Measurements from ENCODE around the gene SH3RF3.

The SH3RF3 gene

DNA sequence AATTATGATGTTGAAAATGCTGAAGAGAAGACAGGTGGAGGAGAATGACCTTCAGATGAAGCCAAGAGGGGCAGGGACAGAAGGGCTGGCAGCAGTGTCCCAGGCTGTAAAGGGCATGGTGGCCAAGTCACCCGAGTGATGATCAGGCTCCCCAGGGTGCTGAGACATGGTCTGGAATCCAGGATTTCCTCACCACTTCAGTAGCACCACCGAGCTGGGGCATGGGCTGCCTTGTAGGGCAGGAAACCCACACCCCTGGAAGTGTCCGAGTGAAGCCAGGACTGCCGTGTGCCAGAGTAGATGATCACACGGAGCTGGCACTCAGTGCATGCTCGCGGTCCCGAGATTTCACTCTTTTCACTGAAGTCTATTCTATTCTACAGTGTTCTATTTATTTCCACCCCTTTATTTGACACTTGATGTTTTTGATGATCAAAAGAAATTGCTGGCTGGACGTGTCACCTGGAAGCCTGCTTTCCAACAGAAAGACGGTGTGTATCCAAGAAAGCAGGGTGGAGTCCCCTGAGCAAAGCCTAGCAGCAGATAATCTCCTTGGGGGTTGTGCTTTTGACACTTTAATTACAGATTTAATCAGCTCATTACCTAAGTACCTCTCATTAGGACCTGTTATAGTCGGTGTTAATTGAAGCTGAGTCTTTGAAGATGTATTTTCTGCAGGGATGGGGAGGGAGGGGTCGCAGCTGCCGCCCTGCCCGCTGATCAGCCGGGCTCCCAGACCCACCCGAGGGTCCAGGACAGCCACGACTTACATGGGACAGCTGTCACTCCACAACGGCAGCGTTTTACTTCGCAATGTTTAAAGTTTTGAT is 392.4 kb downstream of the SH3RF3 start:
- no peak overlapping the region for H3K4me3 ChIP-seq (ENCODE audit: low read depth, low read length)
- DNase-seq (ENCODE audit: low read depth): no peak
- TF ChIP-seq, protein P1, sequence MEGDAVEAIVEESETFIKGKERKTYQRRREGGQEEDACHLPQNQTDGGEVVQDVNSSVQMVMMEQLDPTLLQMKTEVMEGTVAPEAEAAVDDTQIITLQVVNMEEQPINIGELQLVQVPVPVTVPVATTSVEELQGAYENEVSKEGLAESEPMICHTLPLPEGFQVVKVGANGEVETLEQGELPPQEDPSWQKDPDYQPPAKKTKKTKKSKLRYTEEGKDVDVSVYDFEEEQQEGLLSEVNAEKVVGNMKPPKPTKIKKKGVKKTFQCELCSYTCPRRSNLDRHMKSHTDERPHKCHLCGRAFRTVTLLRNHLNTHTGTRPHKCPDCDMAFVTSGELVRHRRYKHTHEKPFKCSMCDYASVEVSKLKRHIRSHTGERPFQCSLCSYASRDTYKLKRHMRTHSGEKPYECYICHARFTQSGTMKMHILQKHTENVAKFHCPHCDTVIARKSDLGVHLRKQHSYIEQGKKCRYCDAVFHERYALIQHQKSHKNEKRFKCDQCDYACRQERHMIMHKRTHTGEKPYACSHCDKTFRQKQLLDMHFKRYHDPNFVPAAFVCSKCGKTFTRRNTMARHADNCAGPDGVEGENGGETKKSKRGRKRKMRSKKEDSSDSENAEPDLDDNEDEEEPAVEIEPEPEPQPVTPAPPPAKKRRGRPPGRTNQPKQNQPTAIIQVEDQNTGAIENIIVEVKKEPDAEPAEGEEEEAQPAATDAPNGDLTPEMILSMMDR (IDR thresholded peaks at IDR 0.05; ENCODE audit: insufficient read depth, low read depth, low read length, missing control alignments): no peak

DNA sequence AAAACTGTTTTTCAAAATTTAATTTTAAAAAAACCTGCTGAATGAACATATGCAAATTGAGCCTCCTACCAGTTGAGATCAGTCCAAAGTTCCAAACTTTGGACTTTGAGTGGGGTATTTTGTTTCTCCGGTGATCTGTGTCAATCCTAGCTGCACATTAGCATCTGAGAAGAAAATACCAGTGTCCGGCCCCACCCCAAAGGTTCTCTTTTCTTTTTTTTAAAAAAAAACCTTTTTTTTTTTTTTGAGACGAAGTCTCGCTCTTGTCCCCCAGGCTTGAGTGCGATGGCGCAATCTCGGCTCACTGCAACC is 393.0 kb downstream of the SH3RF3 start:
- no peak overlapping the region for H3K4me3 ChIP-seq (ENCODE audit: low read depth, low read length)
- DNase-seq (ENCODE audit: low read depth): no peak
- TF ChIP-seq, protein P1 (IDR thresholded peaks at IDR 0.05; ENCODE audit: insufficient read depth, low read depth, low read length, missing control alignments): no peak

DNA sequence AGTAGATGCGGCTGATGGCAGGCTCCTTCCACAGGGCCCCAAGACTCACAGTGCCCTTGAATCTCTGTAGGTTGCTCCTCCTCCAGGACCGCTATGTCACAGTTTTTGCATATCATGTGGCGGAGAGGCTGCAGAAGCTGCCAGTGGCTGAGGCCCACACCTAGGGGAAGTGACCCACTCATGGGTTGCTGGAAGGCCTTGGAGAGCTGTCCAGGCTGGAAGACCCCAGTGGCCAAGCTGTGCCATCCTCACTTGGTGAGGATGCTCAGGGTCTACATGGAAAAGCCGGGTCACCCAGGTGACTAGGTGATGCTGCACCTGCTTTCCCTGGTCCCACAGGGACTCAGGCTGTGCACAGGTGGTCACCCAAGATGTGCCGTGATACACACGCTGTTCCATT is 394.1 kb downstream of the SH3RF3 start:
- H3K4me3 ChIP-seq (ENCODE audit: low read depth, low read length): no peak overlapping the region
- no peak for DNase-seq (ENCODE audit: low read depth)
- TF ChIP-seq, protein P1 (IDR thresholded peaks at IDR 0.05; ENCODE audit: insufficient read depth, low read depth, low read length, missing control alignments): no peak

DNA sequence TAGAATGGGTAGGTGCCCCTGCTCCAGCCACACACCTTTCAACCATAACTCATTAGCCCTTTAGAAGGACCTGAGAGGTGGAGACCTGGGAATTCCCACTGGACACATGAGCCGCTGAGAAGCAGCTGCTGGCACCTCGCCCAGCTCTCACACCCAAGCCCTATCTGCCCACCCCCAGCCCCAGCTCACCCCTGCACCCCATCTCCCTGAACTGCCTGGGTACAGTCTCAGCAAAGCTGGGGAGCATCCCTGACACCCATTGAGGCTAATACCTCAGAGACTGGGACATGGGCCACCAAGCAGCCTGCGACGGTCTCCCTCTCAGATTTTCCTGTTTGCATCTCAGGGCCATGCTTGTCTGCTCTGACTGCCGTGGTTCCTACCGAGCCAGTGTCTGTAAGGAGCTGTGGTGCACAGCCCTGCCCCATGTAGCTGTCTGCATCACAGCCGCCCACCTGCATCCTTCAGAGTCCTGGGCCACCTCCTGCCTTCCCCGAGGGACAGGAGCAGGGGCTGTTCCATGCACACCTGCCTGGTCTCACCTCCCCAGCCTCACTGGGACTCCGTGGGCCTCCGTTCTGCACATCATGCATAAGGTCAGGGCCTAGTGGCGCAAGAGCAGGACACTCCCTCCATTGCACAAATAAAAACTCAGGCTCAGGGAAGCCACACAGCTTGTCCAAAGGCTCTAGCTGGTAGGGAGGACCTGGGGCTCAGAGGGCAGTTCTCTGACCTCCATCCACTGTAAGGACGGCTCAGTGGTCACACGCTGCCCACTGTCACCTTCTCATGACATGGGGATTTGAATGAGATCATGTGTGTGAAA is 394.7 kb downstream of the SH3RF3 start:
- no peak for DNase-seq (ENCODE audit: low read depth)
- H3K4me3 ChIP-seq (ENCODE audit: low read depth, low read length): no peak overlapping the region
- TF ChIP-seq, protein P1 (IDR thresholded peaks at IDR 0.05; ENCODE audit: insufficient read depth, low read depth, low read length, missing control alignments): no peak

DNA sequence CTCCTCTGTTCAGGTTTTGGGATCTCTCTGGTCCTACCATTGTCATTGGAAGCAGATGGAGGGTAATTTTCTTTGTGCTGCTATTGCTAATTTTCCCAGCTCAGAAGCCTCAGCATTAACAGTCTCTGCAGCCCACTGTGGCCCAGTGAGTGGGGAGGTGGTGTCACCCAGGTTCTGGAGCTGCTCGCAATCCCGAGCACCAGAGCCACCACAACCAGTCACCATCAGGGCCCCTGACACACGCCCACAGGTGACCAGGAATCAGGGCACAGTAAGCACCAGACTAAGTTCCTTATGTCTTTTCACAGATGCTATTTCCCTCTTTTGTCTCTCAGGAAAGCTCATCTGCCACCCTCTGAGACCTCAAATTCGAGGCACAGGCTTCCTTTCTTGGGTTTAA is 396.8 kb downstream of the SH3RF3 start:
- H3K4me3 ChIP-seq (ENCODE audit: low read depth, low read length): no peak overlapping the region
- TF ChIP-seq, protein P1 (IDR thresholded peaks at IDR 0.05; ENCODE audit: insufficient read depth, low read depth, low read length, missing control alignments): no peak
- no peak for DNase-seq (ENCODE audit: low read depth)

DNA sequence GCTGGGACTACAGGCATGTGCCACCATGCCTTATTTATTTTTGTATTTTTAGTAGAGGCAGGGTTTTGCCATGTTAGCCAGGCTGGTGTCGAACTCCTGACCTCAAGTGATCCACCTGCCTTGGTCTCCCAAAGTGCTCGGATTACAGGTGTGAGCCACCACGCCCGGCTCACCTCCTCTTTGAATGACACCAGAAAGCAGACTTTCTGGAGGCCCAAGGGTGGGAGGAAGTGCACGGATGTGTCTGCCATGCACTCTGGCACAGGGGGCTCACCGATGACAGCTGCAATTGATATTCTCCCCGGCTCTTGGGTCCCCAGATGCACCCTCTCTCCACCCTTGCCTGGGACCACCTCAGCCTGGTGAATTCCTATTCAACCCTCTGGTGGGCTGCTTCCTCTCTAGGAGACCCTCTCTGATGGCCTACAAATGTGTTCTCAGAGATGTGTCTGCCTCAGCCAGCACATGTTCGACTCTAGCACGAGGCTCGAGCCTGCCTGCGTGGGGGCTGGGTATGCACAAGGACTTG is 397.5 kb downstream of the SH3RF3 start:
- H3K4me3 ChIP-seq (ENCODE audit: low read depth, low read length): no peak overlapping the region
- no peak for DNase-seq (ENCODE audit: low read depth)
- TF ChIP-seq, protein P1 (IDR thresholded peaks at IDR 0.05; ENCODE audit: insufficient read depth, low read depth, low read length, missing control alignments): no peak
